ENCODE measurements around the gene CTTNBP2NL.
A peak's percentile ranks its signal among the peaks of the same experiment; 100 is the strongest.

The CTTNBP2NL gene, protein sequence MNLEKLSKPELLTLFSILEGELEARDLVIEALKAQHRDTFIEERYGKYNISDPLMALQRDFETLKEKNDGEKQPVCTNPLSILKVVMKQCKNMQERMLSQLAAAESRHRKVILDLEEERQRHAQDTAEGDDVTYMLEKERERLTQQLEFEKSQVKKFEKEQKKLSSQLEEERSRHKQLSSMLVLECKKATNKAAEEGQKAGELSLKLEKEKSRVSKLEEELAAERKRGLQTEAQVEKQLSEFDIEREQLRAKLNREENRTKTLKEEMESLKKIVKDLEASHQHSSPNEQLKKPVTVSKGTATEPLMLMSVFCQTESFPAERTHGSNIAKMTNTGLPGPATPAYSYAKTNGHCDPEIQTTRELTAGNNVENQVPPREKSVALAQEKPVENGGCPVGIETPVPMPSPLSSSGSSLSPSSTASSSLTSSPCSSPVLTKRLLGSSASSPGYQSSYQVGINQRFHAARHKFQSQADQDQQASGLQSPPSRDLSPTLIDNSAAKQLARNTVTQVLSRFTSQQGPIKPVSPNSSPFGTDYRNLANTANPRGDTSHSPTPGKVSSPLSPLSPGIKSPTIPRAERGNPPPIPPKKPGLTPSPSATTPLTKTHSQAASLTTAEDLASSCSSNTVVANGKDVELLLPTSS

DNA sequence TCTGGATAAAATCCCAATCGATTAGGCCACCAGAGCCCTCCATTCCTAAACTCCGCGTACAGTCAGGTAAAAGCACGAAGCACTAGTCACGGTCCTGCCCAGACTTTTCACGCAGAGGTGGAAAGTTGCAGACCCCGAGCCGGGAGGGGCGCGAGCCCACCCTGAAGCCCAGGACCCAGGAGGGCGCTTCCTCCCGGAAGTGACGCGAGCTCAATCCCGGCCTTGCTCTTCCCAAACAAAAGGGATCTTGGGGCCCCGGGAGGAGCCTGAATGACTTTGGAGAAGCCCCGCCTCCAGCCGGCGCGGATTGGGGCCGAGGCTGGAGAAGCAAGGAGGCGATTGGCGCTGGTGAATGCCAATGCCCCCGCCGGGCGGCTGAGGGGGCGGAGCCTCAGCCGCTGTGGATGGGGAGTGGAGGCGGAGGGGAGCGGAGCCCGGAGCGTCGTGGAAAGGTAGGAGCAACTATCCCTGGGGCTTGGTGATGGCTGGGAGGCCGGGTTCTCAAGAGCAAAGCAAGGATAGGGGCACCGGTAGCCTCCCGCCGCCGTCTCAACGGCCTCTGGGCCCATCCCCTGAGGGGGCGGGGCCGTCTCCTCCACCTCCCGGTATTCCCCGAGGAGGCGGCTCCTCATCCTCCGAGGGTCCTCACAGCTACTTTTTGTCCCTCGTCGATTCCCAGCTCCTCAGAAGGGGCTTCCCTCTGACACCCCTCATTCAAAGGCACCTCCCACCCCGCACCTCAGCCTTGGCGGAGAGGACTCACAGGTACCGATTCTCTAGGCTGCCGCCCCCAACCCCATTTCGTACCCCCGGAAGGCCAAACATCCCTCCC lies at the start of gene CTTNBP2NL:
Gene CTTNBP2NL (plus strand): TSS at position 394 of the 832 bp plus-strand sequence. CDS start 19,952 bp downstream, outside the sequence.
- DNase-seq (ENCODE audit: low read depth), result peak; percentile 83

DNA sequence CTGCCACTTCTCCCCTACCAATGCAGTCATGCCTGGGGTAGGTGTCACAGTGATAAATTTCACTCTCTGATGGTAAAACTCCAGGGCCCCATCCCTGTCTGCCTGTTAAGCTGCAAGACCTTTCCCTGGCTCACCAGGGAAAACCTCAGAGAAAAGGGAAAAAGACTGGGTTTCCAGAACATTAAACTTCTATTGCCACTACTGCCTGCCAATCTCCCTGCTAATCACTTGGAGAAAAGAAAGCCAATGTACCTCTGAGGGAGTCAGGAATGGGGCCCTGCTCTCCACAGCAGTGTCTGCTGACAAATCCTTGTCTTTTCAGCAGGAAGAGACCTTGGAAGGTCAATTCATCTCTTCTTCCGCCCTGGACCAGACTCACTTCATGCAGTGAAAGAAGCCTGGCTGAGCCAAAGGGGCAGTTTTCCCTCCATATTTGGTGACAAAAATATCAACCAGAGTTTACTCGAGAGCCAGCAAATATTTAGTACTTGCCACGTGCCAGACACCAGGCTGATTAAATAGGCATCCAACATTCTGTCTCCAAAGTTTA lies 49.1 kb upstream of the CTTNBP2NL start:
- DNase-seq (ENCODE audit: low read depth), result no peak

DNA sequence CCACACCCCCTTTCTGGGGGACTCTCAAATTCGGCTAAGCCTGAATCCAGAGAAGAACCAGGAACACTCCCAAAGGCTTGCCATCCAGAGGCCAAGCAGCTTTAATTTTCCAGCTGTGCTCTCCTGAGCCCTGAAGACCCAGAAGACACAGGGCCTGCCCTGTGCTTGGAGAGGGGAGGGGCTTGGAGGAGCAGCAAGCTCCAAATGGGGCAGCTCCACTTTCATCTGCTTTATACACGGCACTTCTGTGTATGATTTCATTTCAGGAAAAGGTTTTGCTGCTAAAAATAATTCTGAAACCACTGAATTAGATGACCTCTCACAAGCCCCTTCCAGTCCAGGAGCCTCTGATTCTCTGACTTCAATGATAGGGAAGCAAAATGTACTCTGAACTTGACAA lies 39.2 kb upstream of the CTTNBP2NL start:
- no peak for DNase-seq (ENCODE audit: low read depth)

DNA sequence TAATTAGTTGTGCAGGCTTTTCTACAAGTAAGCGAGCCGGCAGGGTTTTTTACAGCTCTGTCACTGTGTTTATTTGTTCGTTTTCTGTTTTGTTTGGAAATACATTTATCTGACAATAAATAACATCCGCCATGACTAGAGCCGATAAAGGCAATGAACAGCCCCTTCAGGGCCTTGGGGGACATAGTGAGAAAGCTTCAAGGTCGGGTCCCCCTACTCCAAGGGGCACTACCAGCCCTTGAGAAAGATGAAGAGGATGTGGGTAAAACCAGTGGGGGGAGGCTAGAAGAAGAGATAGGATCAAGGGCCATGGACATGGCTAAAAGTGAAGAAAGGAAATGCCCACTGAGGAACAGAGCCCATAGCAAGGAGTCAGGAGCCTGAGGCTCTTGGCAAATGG lies 38.5 kb upstream of the CTTNBP2NL start:
- DNase-seq (ENCODE audit: low read depth), result no peak

DNA sequence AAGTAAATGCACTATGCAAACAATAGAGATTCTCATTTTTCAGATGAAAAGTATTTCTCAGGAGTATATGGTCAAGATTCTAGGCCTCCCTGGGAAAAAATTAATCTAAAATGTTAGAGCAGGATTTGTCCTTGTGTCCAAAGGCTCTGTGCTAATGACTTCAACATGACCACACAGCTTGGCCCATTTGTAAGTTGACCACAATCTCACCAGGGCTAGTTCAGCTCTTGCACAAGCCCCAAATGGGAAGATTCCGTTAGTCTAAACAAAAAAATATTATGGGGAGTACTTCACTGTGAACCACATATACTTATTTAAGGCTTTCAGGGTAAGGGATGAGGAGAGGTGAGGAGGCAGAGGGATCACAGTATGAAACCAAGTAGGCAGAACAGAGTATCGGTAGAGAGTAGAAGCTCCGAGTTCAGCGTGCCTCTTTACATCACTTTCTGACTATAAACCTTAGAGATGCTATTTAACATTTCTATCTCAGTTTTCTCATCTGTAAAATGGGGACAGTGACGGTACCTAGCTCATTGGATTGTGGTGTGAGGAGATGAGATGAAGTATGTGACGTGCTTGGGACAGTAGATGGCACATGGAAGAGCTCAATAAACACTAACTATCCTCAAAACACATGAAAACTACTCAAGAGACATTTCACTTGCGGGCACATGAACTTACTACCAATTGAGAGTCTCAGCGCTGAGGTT lies 37.8 kb upstream of the CTTNBP2NL start:
- DNase-seq (ENCODE audit: low read depth), result no peak

DNA sequence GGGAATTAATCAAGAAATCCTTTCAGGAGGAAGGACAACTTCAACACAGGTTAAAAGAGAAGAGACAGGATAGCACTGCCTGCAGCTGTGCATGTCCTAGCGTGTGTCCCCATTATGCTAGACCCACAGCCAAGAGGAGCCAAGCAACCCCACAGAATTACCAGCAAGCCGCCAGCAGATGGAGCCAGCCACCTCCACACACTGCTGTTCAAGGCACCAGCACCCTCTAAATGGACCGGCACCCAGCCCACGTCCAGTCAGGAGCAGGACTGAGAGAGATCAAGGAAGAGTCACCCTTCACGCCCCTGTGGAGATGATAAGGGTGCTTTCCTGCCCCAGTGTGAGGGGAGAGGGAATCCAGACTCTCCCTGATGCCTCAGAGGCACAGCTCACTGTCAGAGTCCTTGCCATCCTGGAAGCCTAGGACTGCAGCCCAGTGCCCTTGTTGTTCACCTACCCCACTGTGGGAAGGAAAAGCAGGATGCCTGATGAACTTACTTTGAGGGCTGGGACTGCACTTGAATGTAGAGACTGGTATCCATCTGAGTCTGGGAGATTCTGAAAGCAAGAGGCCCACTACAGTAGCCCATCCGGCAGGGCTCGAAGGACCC lies 37.1 kb upstream of the CTTNBP2NL start:
- DNase-seq (ENCODE audit: low read depth), result no peak

DNA sequence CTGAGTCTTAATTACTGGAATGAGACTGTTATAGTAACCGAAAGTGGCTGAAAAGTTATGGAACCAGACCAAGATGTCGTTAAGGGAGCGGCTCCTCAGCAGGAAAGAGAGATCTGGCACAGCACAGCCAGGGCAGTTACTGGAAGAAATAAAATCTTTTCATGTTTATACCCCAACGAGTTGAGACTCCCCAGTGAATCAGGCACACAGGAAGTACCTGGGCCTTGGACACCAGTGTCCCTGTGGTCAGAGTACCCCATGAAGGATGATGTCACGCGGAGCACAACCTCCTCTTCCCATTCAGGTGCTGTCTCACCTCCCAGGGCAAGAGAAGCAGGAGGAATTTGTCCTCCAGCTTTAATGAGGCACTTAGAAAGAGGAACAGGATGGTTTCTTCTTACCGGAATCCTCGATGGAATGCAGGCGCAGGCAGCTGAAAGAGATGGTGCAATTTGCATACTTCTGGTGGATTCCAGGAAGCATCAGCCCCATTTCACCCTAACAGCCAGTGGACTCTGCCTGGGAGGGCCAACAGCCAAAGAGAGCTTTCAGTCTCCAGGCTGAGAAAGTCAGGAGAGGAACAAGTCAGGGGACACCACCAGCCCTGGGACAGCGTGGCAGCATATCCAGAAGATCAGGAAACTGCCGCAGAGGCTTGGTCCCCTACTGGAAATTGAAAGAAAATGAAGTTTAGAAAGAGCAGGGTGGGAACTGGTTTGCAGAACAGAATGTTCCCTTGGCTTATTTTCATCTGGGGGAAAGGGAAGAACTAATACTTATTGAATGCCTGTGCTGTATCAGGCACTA lies 35.9 kb upstream of the CTTNBP2NL start:
- no peak for DNase-seq (ENCODE audit: low read depth)

DNA sequence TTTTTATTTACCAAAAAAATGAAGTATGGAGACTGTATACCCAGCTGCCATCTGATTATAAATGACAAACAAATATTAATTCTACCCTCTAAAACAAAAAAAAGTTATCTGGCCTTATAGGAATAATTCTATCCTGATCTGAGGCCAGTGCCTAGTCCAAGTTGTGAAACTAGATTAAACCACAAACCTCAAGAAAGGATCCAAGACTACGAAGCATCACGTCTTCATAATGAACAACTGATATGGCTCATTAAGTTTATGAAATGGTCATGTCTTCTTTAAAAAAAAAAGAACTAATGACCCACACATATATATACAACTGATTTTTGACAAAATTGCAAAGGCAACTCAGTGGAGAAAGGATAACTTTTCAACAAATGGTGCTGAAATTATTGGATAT lies 32.4 kb upstream of the CTTNBP2NL start:
- no peak for DNase-seq (ENCODE audit: low read depth)

DNA sequence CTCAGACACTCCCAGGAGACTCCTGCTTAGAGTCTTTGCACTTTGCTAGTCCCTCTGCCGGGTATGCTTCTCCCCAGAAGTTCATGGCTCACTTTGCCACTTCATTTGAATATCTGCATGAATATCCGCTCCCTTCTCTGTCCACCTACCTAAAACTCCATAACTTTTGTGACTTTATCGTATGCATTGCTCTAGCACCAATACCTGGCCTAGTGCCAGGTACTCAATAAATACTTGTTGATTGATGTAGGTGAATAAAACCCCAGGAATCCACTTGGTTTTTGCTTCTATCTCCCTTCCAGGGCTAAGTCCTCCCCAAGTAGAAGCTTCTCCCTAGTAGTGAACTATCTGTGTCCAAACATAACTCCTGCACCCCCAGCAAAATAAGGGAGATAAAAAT lies 27.8 kb upstream of the CTTNBP2NL start:
- DNase-seq (ENCODE audit: low read depth), result no peak

DNA sequence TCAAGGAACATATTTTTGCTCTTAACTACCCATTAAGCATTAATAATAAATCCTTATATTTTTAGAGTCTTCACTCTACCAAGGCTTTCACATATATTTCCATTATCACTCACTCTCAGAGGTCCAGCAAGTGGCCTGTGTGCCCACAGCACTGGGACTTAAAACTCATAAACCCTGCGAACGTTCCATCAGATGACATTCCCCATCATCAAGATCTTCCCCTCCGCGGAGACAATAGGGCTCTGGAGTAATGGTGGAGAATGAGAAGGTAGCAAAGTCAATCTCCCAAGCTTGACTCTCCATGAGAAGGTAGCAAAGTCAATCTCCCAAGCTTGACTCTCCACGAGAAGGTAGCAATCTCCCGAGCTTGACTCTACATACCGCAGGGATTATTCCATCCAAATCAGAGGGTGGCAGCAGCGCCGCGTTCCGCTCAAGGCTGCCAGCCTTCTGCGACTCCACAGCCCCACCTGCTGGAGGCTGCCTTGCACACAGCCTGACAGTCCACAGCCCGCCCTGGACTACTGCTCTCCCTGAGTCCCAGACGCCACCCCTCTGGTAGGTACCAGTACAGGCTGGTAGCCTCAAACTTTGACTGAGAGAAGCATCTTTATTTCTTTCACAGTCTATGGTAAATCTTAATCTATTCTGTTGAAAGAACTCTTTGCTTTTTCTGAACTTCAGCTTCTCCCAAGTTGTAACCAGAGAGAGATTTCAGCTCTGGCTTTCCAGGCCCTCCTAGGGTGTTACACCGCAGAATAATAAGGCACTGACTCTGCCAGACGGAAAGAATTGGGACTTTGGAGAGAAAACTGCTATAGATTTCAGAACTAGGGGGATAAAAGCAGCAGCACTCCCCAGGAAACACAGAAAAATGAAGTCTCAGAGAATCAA lies 26.4 kb upstream of the CTTNBP2NL start:
- no peak for DNase-seq (ENCODE audit: low read depth)

DNA sequence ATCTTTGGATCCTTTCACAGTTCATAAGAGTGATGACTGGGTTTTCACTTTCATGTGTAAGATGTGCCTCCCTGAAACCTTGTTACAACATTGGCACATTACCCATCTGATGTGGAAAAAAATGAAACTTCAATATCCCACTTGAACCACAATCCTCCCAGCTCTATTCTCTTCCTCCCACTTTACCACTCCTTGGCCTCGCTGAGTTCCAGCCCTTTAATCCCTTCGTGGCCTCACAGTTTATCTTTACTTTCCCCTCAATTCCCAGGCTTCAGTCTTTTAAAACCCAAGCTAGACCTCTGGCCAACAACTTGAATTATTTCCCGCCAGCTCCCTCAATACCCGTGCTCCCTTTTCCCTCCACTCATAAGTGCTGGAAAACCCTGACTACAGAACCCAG lies 25.0 kb upstream of the CTTNBP2NL start:
- DNase-seq (ENCODE audit: low read depth), result no peak

DNA sequence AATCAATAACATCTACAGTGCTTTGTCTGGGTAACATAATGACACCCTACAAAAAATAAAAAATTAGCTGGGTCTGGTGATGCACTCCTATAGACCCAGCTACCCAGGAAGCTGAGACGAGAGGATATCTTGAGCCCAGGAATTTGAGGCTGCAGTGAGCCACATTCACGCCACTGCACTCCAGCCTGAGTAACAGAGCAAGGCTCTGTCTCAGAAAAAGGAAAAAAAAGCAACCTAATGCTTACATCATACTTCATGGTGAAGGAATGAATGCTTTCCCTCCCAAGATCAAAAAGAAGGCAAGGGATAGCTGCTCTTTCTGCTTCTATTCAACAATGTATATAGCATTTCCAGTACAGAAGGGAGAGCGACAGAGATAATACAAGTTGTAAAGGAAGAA lies 24.2 kb upstream of the CTTNBP2NL start:
- DNase-seq (ENCODE audit: low read depth), result no peak

DNA sequence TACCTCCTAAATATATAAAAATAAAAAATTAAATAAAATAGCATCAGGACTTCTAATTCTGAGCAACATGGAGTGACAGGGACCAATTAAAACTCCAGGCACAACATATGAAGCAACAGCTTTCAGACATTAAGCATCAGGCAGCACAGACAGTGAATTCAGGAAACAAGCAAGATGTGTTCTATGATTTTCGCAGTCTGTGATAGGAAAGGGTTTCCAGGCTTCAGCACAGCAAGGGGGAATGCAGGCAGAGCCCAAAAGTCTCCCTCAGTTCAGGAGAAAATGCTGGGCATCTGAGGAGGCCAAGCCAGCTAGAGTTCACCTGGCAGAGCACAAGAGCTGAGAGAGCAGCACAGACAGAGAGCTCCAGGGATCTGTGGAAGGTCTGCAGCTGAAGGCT lies 22.2 kb upstream of the CTTNBP2NL start:
- DNase-seq (ENCODE audit: low read depth), result no peak

DNA sequence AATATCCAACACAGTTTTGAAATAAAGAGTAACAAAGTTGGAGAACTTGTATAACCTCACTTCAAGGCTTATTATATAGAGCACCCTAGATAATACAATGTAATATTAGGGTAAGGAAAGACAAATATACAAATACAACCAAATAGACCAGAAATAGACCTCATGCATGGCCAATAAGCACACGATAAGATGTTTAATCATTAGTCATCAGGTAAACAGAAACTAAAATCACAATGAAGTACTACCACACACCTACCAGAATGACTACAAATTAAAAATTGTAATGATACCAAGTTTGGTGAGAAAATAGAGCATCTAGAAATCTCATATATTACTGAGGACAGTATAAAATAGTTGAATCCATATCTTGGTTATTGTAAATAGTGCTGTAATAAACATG lies 20.3 kb upstream of the CTTNBP2NL start:
- DNase-seq (ENCODE audit: low read depth), result no peak

DNA sequence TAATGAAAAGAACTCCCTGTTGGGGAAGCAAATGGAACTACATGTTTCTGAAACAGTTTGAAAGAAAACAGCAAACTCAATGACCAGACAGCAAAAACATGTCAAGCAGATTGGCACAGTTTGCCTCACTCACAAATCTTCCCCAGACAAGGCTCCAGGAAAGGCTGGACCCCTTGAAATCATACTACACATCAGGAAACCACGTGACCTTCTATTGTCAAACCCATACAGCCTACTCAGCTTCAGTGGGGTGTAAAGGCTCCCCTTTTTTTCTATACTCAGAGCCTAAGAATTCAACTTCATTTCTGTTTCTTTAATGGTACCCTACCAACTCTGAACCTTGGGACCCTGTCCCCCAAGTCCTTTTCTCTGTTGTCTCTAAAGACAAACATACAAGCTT lies 15.7 kb upstream of the CTTNBP2NL start:
- DNase-seq (ENCODE audit: low read depth), result no peak

DNA sequence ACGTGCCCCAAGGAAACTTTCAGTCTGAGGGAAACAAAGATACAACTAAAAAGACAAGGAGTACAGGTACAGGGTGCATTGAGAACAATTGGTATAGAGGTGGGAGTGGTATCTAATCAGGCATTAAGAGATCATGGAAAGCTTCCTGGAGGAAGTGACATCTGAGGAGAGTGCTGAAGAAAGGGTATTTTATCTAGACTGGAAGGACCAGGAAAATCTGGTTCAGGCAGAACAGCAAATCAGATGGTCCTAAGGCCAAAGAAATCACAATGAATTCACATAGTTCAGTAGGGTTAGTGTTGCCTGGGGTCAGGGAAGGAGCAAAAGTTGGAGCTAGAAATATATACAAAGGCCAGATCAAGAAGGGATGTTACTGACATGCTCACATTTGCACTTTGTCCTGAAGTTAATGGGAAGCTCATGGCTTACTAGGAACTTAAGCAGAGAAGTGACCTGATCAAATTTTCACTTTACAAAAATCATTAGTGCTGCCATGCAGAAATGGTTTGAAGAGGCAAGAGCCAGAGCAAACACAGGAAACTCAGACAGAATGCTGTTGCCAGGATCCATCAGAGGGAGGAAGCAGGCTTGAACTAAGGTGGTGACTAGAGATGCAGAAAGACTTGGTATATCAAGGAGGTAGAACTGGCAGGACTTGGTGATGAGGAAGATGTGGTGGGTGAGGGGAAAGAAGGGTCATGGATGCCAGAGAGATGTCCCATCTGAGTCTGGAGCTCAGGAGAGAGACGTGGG lies 14.5 kb upstream of the CTTNBP2NL start:
- DNase-seq (ENCODE audit: low read depth), result no peak

DNA sequence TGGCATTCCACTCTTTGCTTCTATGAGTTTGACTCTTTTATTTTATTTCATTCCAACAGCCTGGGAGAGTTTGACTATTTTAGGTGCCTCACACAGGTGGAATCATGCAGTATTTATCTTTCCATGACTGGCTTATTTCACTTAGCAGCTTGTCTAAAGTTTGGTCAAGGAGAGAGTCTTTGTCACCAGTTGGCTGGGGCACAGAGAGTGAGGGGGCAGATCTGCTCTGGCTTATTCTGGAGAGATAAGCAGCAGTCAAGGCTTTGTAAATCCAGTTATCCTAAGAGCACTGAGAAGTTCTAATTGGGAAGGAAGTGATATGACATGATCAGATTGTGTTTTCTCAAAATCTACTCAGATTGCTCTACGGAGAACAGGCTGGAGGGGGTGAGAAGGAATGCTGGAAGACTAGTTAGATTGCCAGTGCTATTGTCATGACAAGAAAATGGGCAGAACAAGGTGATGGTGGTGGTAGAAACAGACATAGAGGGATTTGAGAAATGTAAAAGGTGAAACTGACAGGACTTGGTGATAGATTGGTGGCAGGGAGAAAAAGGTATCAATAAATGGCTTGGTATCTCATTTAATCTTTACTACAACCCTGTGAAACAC lies 12.1 kb upstream of the CTTNBP2NL start:
- DNase-seq (ENCODE audit: low read depth), result no peak

DNA sequence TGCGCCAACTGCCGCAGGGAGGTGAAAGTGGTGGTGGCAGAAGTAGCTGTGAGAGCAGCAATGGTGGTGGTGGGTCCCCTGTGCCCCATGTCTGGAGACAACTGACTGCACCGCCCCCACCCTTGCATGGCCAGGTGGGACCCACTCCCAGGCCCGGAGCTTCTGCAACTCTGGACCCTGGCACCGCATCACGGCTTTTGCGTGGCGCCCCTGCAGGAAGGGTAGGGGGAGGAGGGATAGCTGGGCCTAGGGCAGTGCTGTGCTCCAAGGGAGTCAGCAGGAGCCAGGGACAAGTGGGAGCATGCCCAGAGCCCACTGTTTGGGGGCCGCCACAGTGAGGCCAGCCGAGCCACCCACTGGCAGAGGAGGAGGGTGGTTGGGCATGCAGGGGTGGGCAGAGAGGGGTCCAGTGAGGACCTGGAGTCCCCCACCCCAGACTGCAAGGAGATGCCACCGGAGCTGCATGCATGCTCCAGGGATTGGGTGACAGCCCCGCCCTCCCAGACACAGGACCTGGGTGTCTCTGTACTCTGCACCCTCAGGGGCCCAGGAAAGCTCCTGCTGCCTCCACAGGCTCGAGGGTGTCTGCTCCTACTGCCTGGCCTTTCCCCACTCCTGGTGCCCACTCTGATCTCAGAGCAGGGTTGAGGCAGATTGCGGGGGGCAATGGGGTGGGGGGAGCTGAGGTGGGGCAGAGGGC lies 9.8 kb upstream of the CTTNBP2NL start:
- DNase-seq (ENCODE audit: low read depth), result no peak

Measured in HS-5 (cell line).